Ovary (tissue), 3 donors: ENCODE results near the gene MSLN.

Source experiments
- POLR2A ChIP-seq: fragments of 450-650 bp; IDR thresholded peaks from one replicate; pipeline ENCODE4 v1.6.1; 2017; ENCODE audit warnings: antibody characterized with exemption, mild to moderate bottlenecking, moderate library complexity
- TF ChIP-seq, protein P1 (sequence below), 3 donors: fragments of 450-650 bp in 2 of 3; fragments of 200-600 bp in 1 of 3; IDR thresholded peaks; one replicate each; pipeline versions ENCODE4 v1.5.1 to v1.8.0; 2016 to 2022; ENCODE audit warnings: antibody characterized with exemption in 3 of 3, mild to moderate bottlenecking in 1 of 3
- donor health status: DM: no; HTN: no; CAD: no.

DNA sequence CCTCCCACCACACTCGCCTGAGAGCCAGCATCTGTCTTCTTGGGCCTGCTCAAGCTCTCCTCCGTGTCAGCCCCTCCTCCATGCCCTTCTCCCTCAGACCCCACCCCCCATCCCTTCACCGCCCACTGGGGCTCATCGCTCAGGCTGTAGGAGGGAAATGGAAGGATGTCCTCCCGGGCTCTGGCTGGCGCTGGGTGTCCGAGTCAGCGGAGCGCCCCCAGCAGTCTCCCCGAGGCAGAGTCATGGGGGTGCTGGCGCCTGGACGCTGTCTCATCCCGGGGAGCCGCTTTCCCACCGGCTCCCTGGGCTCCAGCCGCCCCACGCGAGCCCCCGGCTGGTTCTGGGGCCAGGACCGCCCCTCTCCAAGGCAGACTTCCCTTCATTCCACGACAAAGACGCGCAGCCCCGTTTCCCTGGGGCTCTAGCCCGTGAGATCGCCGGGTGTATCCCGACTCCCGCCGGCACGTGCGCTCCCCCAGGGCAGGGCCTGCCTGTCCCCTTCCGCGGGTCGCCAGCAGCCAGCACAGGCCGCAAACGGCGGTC is 40.0 kb upstream of the MSLN start:
- TF ChIP-seq, protein P1, sequence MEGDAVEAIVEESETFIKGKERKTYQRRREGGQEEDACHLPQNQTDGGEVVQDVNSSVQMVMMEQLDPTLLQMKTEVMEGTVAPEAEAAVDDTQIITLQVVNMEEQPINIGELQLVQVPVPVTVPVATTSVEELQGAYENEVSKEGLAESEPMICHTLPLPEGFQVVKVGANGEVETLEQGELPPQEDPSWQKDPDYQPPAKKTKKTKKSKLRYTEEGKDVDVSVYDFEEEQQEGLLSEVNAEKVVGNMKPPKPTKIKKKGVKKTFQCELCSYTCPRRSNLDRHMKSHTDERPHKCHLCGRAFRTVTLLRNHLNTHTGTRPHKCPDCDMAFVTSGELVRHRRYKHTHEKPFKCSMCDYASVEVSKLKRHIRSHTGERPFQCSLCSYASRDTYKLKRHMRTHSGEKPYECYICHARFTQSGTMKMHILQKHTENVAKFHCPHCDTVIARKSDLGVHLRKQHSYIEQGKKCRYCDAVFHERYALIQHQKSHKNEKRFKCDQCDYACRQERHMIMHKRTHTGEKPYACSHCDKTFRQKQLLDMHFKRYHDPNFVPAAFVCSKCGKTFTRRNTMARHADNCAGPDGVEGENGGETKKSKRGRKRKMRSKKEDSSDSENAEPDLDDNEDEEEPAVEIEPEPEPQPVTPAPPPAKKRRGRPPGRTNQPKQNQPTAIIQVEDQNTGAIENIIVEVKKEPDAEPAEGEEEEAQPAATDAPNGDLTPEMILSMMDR (IDR thresholded peaks at IDR 0.05) = no peak
- no peak for TF ChIP-seq POLR2A
